IMR-90 (cell line): ENCODE measurements around the gene SNX7. TPM values are rescaled to one million over a fixed set of nuclear protein-coding genes. Genes with fewer than 3 reads are reported as not detected.

ENCODE experiments used
- ATAC-seq: fragments of 200-7000 bp; cut with Tn5 transposase; 2 replicates; pipeline ENCODE4 v1.9.1; 2020; ENCODE audit warnings: low read depth, mild to moderate bottlenecking, moderate library complexity
- BruUV-seq: library from RNA; stranded (reverse); fragments of 400-500 nt; replicated peaks from 2 replicates; lab custom pipeline; 2021; lab: Mats Ljungman, UMichigan
- CTCF ChIA-PET: fragments of 300-600 bp; formaldehyde crosslinking; extraction: SDS; loops from one replicate; lab custom pipeline; 2021; ENCODE audit warnings: antibody characterized with exemption; lab: Yijun Ruan, JAX
- POLR2A ChIA-PET: fragments of 300-600 bp; sonication (Branson Sonifier 250); formaldehyde crosslinking; loops from one replicate; lab custom pipeline; 2022; ENCODE audit warnings: antibody characterized with exemption; ENCODE audit not compliant: unreplicated experiment; lab: Charles Lee
- DNase-seq: peaks from one replicate; pipeline ENCODE4 v3.0.0; 2013
- H2AFZ ChIP-seq: replicated peaks from 2 replicates; pipeline ENCODE3; 2013; ENCODE audit warnings: low read length, mild to moderate bottlenecking; ENCODE audit not compliant: poor library complexity
- H2AK5ac ChIP-seq: 2 replicates; pipeline ENCODE4 v1.6.1; 2013; ENCODE audit warnings: low read depth, low read length, inconsistent platforms
- H2AK9ac ChIP-seq: replicated peaks from 2 replicates; pipeline ENCODE3; 2013; ENCODE audit warnings: mild to moderate bottlenecking, low read depth, low read length, moderate library complexity; ENCODE audit not compliant: poor library complexity
- H2BK120ac ChIP-seq: 2 replicates; pipeline ENCODE4 v1.6.1; 2013; ENCODE audit warnings: low read depth, low read length, inconsistent platforms
- H2BK15ac ChIP-seq: 3 replicates; pipeline ENCODE4 v1.6.1; 2013; ENCODE audit warnings: low read depth, low read length, inconsistent platforms
- H2BK20ac ChIP-seq: 2 replicates; pipeline ENCODE4 v1.6.1; 2013; ENCODE audit warnings: low read depth, mild to moderate bottlenecking, inconsistent platforms, low read length, moderate library complexity
- H2BK5ac ChIP-seq: 2 replicates; pipeline ENCODE4 v1.6.1; 2013; ENCODE audit warnings: mild to moderate bottlenecking, low read depth, low read length, inconsistent platforms; ENCODE audit not compliant: poor library complexity, severe bottlenecking
- H3K14ac ChIP-seq: replicated peaks from 2 replicates; pipeline ENCODE4 v1.6.1; 2013; ENCODE audit warnings: low read depth, low read length, inconsistent platforms
- H3K18ac ChIP-seq: 2 replicates; pipeline ENCODE4 v1.6.1; 2013; ENCODE audit warnings: low read depth, low read length, control low read depth
- H3K23ac ChIP-seq: 2 replicates; pipeline ENCODE4 v1.6.1; 2013; ENCODE audit warnings: low read depth, low read length, inconsistent platforms
- H3K27ac ChIP-seq: 2 replicates; pipeline ENCODE4 v1.5.1; 2013; ENCODE audit warnings: mild to moderate bottlenecking, control low read depth, low read length; ENCODE audit not compliant: insufficient read depth
- H3K27me3 ChIP-seq: 2 replicates; pipeline ENCODE4 v1.6.1; 2013; ENCODE audit warnings: low read length; ENCODE audit not compliant: control insufficient read depth, insufficient read depth
- H3K36me3 ChIP-seq: 2 replicates; pipeline ENCODE4 v1.6.1; 2013; ENCODE audit warnings: low read length, mixed read lengths; ENCODE audit not compliant: control insufficient read depth, insufficient read depth
- H3K4ac ChIP-seq: 2 replicates; pipeline ENCODE4 v1.6.1; 2013; ENCODE audit warnings: low read depth, low read length, inconsistent platforms
- H3K4me1 ChIP-seq: 2 replicates; pipeline ENCODE4 v1.6.1; 2013; ENCODE audit warnings: low read length, mixed read lengths; ENCODE audit not compliant: control insufficient read depth, insufficient read depth
- H3K4me2 ChIP-seq: 2 replicates; pipeline ENCODE4 v1.6.1; 2013; ENCODE audit warnings: low read depth, mild to moderate bottlenecking, control low read depth, low read length, moderate library complexity
- H3K4me3 ChIP-seq: 2 replicates; pipeline ENCODE4 v1.5.1; 2013; ENCODE audit warnings: low read depth, mild to moderate bottlenecking, control low read depth, low read length, moderate library complexity; ENCODE audit not compliant: insufficient read depth
- H3K56ac ChIP-seq: 2 replicates; pipeline ENCODE4 v1.6.1; 2013; ENCODE audit warnings: low read length, inconsistent platforms; ENCODE audit not compliant: insufficient read depth; ENCODE audit errors: extremely low read depth
- H3K79me1 ChIP-seq, 2 experiments: 2 replicates each; pipeline ENCODE4 v1.6.1; 2013; ENCODE audit warnings: low read length in 2 of 2, inconsistent platforms in 1 of 2, low read depth in 1 of 2
- H3K9ac ChIP-seq: 2 replicates; pipeline ENCODE4 v1.6.1; 2013; ENCODE audit warnings: low read depth, low read length, control low read depth
- H3K9me1 ChIP-seq: 2 replicates; pipeline ENCODE4 v1.6.1; 2013; ENCODE audit warnings: low read length, inconsistent platforms; ENCODE audit not compliant: insufficient read depth
- H3K9me3 ChIP-seq: 2 replicates; pipeline ENCODE4 v1.6.1; 2013; ENCODE audit warnings: low read length; ENCODE audit not compliant: control insufficient read depth, insufficient read depth
- H4K20me1 ChIP-seq: 2 replicates; pipeline ENCODE4 v1.6.1; 2013; ENCODE audit warnings: low read length, inconsistent platforms; ENCODE audit not compliant: insufficient read depth
- H4K5ac ChIP-seq: 2 replicates; pipeline ENCODE4 v1.6.1; 2013; ENCODE audit warnings: mild to moderate bottlenecking, low read depth, low read length, control low read depth
- H4K8ac ChIP-seq, 2 experiments: 2 replicates each; pipeline ENCODE4 v1.6.1; 2013; ENCODE audit warnings: low read depth in 2 of 2, low read length in 2 of 2, control low read depth in 1 of 2, inconsistent platforms in 1 of 2
- H4K91ac ChIP-seq: 2 replicates; pipeline ENCODE4 v1.6.1; 2013; ENCODE audit warnings: low read depth, low read length, inconsistent platforms; ENCODE audit not compliant: insufficient read depth
- CTCF ChIP-seq: conservative IDR thresholded peaks from 2 replicates; pipeline ENCODE4 v1.5.1; 2012; ENCODE audit warnings: mild to moderate bottlenecking, low read depth, low read length, improper control_type of control experiment
- MAFK ChIP-seq: IDR thresholded peaks from 2 replicates; pipeline ENCODE4 v1.6.1; 2012; ENCODE audit warnings: low read depth, low read length, improper control_type of control experiment
- WGBS, 2 experiments: methylation state at CpG; one replicate each; pipeline versions ENCODE4 v1.1.5 to v1.1.7; 2013; ENCODE audit warnings: missing lambda C conversion rate in 2 of 2; ENCODE audit not compliant: insufficient read length in 1 of 2; ENCODE audit errors: extremely low coverage in 2 of 2; 5-methylcytosine and 5-hydroxymethylcytosine counted together
- dilution Hi-C: fragments of 300-500 bp; cut with HindIII; formaldehyde crosslinking; loops from one replicate; pipeline ENCODE4 v1.14.3; 2018; ENCODE audit warnings: low sequenced_read_pairs; ENCODE audit not compliant: unreplicated experiment
- in situ Hi-C: fragments of 300-500 bp; cut with MboI; formaldehyde crosslinking; loops from 3 replicates; pipeline ENCODE4 v1.14.3; 2019; ENCODE audit warnings: low sequenced_read_pairs, inconsistent platforms, mixed read lengths
- intact Hi-C: fragments of 100-400 bp; cut with micrococcal nuclease; formaldehyde crosslinking; loops from 2 replicates; pipeline ENCODE4 v1.10.0; 2022
- polyA plus RNA-seq, 3 experiments: library from polyadenylated mRNA; depleted of rRNA; stranded (reverse); fragments of >200 nt; gene quantifications; 2 replicates each; pipeline ENCODE4 v1.2.3, GENCODE V29; 2012; ENCODE audit warnings: low replicate concordance in 1 of 3
- total RNA-seq: library from RNA; depleted of rRNA; stranded (reverse); fragments of >200 nt; gene quantifications from 2 replicates; pipeline ENCODE4 v1.2.3, GENCODE V29; 2012

Gene SNX7
- total and polyA plus RNA-seq, 2 of the 4 experiments (the other 2 are of a cell fraction): 22.5 to 24.4 TPM

GRCh38 chr1:98783821-98784220, 122.3 kb downstream of the SNX7 start:
- H3K4me3 ChIP-seq: no peak overlapping the region
- no peak for ATAC-seq
- no peak overlapping the region for H3K27ac ChIP-seq
- no peak overlapping the region for H3K18ac ChIP-seq
- no peaks in the 10 kb centered on the region for H4K20me1 ChIP-seq
- 67% methylated on average over 3 of the region's 6 CpGs; no CpG with 5 or more reads in 1 of the 2 experiments for WGBS, 2 experiments
- no peak overlapping the region for H2AFZ ChIP-seq
- H3K9me3 ChIP-seq: no peaks in the 10 kb centered on the region
- in situ Hi-C loops (no loop called here), dilution Hi-C loops (no loop called here), intact Hi-C loops (no loop called here)
- H3K14ac ChIP-seq: no peak overlapping the region
- H2BK120ac ChIP-seq: no peak overlapping the region
- H3K36me3 ChIP-seq: no peaks in the 10 kb centered on the region
- H3K27me3 ChIP-seq: no peaks in the 10 kb centered on the region
- no peak overlapping the region for H3K56ac ChIP-seq
- TF ChIP-seq MAFK (no peak), CTCF (no peak)
- H2AK9ac ChIP-seq: no peak overlapping the region
- no peak overlapping the region for H3K4me2 ChIP-seq
- no peak overlapping the region for H2BK15ac ChIP-seq
- no peaks in the 10 kb centered on the region for H3K79me1 ChIP-seq
- no peak overlapping the region for H4K8ac ChIP-seq
- no peak for DNase-seq
- H3K4me1 ChIP-seq: no peaks in the 10 kb centered on the region
- H3K23ac ChIP-seq: no peak overlapping the region
- no peak overlapping the region for H2AK5ac ChIP-seq
- POLR2A ChIA-PET: no interaction called here
- no peak overlapping the region for H2BK5ac ChIP-seq
- no TSS peak for BruUV-seq
- H3K9ac ChIP-seq: no peak overlapping the region
- H3K9me1 ChIP-seq: no peaks in the 10 kb centered on the region
- H4K5ac ChIP-seq: no peak overlapping the region
- no peak overlapping the region for H4K91ac ChIP-seq
- H3K4ac ChIP-seq: no peak overlapping the region
- CTCF ChIA-PET: no interaction called here
- H2BK20ac ChIP-seq: no peak overlapping the region
